ENCODE results near the gene MARS1.
A peak's percentile ranks its signal among the peaks of the same experiment; 100 is the strongest.

The MARS1 gene

GRCh38 chr12:57477710-57478681, 9.9 kb upstream of the MARS1 start:
- TF ChIP-seq TAF1 (IDR thresholded peaks at IDR 0.05; ENCODE audit: borderline replicate concordance, insufficient read depth, low read length) (no peak), FOXP2 (optimal IDR thresholded peaks at IDR 0.05; ENCODE audit: borderline replicate concordance, extremely low read depth, extremely low read length, insufficient read depth) (peak; percentile 42), REST (IDR thresholded peaks at IDR 0.05; ENCODE audit: insufficient read depth in 1 of 2, low read depth in 2 of 2, low read length in 2 of 2) (no peak), SIN3A (IDR thresholded peaks at IDR 0.05; ENCODE audit: borderline replicate concordance, insufficient read depth, low read length) (peak; percentile 19; the same call in 1 of the 2 replicates), POLR2AphosphoS5 (IDR thresholded peaks at IDR 0.05; ENCODE audit: low read depth, low read length) (no peak)

- TF ChIP-seq POLR2AphosphoS5 (IDR thresholded peaks at IDR 0.05; ENCODE audit: low read depth, low read length) (no peak), REST (IDR thresholded peaks at IDR 0.05; ENCODE audit: insufficient read depth in 1 of 2, low read depth in 2 of 2, low read length in 2 of 2) (no peak), TAF1 (IDR thresholded peaks at IDR 0.05; ENCODE audit: borderline replicate concordance, insufficient read depth, low read length) (no peak), SIN3A (IDR thresholded peaks at IDR 0.05; ENCODE audit: borderline replicate concordance, insufficient read depth, low read length) (no peak), FOXP2 (optimal IDR thresholded peaks at IDR 0.05; ENCODE audit: borderline replicate concordance, extremely low read depth, extremely low read length, insufficient read depth) (no peak)
Measured at GRCh38 chr12:57479043-57479375, 8.9 kb upstream of the MARS1 start.

- no peak for TF ChIP-seq FOXP2 (optimal IDR thresholded peaks at IDR 0.05; ENCODE audit: borderline replicate concordance, extremely low read depth, extremely low read length, insufficient read depth)
- no peak for TF ChIP-seq TAF1 (IDR thresholded peaks at IDR 0.05; ENCODE audit: borderline replicate concordance, insufficient read depth, low read length)
- TF ChIP-seq SIN3A (IDR thresholded peaks at IDR 0.05; ENCODE audit: borderline replicate concordance, insufficient read depth, low read length), result no peak
- no peak for TF ChIP-seq REST (IDR thresholded peaks at IDR 0.05; ENCODE audit: insufficient read depth in 1 of 2, low read depth in 2 of 2, low read length in 2 of 2)
- no peak for TF ChIP-seq POLR2AphosphoS5 (IDR thresholded peaks at IDR 0.05; ENCODE audit: low read depth, low read length)
Measured at GRCh38 chr12:57479376-57480115, 8.3 kb upstream of the MARS1 start, which contains the start of gene ARHGAP9. ARHGAP9 (minus strand) TSS chr12:57479866; CDS start chr12:57479406, 460 bp downstream.

GRCh38 chr12:57481671-57482070, 6.2 kb upstream of the MARS1 start:
- TF ChIP-seq SIN3A (IDR thresholded peaks at IDR 0.05; ENCODE audit: borderline replicate concordance, insufficient read depth, low read length) (no peak), TAF1 (IDR thresholded peaks at IDR 0.05; ENCODE audit: borderline replicate concordance, insufficient read depth, low read length) (no peak)

GRCh38 chr12:57483466-57483865, 4.4 kb upstream of the MARS1 start:
- TF ChIP-seq SIN3A (IDR thresholded peaks at IDR 0.05; ENCODE audit: borderline replicate concordance, insufficient read depth, low read length) (no peak), TAF1 (IDR thresholded peaks at IDR 0.05; ENCODE audit: borderline replicate concordance, insufficient read depth, low read length) (no peak), FOXP2 (optimal IDR thresholded peaks at IDR 0.05; ENCODE audit: borderline replicate concordance, extremely low read depth, extremely low read length, insufficient read depth) (no peak), POLR2AphosphoS5 (IDR thresholded peaks at IDR 0.05; ENCODE audit: low read depth, low read length) (no peak), REST (IDR thresholded peaks at IDR 0.05; ENCODE audit: insufficient read depth in 1 of 2, low read depth in 2 of 2, low read length in 2 of 2) (no peak)
